Heart left ventricle (tissue), 16 donors: ENCODE data around the gene CALML5. TPM values are rescaled to one million over a fixed set of nuclear protein-coding genes. Genes with fewer than 3 reads are reported as not detected.

Experiments
- ATAC-seq, 4 donors: fragments of 200-7000 bp; cut with Tn5 transposase; one replicate each; pipeline ENCODE4 v1.9.1; 2020 to 2022; ENCODE audit warnings: moderate library complexity in 4 of 4, mild to moderate bottlenecking in 3 of 4, moderate number of reproducible peaks in 1 of 4
- DNase-seq, 5 donors: peaks; one replicate each; pipeline ENCODE4 v3.0.0-alpha.2; 2020
- H3K27ac ChIP-seq, 12 donors: fragments of 200-600 bp; sonication (generic) in 4 of 12; one replicate each; pipeline versions ENCODE4 v1.5.0 to v1.8.0; 2016 to 2022; ENCODE audit warnings: mild to moderate bottlenecking in 2 of 12
- H3K27me3 ChIP-seq, 9 donors: fragments of 200-600 bp; sonication (generic) in 2 of 9; one replicate each; pipeline versions ENCODE4 v1.5.1 to v1.8.0; 2016 to 2022; ENCODE audit warnings: mild to moderate bottlenecking in 3 of 9
- H3K36me3 ChIP-seq, 9 donors: fragments of 200-600 bp; sonication (generic) in 2 of 9; one replicate each; pipeline versions ENCODE4 v1.5.0 to v1.8.0; 2018 to 2022; ENCODE audit warnings: mild to moderate bottlenecking in 2 of 9
- H3K4me1 ChIP-seq, 12 donors: fragments of 200-600 bp; sonication (generic) in 4 of 12; one replicate each; pipeline versions ENCODE4 v1.5.0 to v1.8.0; 2016 to 2022; ENCODE audit warnings: mild to moderate bottlenecking in 3 of 12
- H3K4me3 ChIP-seq, 12 donors: fragments of 200-600 bp; sonication (generic) in 4 of 12; one replicate each; pipeline versions ENCODE4 v1.5.0 to v1.8.0; 2017 to 2022; ENCODE audit warnings: mild to moderate bottlenecking in 9 of 12, moderate library complexity in 4 of 12
- H3K9me3 ChIP-seq, 12 donors: fragments of 200-600 bp; sonication (generic) in 4 of 12; one replicate each; pipeline versions ENCODE4 v1.5.0 to v1.8.0; 2016 to 2022; ENCODE audit warnings: mild to moderate bottlenecking in 1 of 12
- POLR2A ChIP-seq, 2 donors: fragments of 450-650 bp; IDR thresholded peaks; one replicate each; pipeline ENCODE4 v1.6.1; 2017; ENCODE audit warnings: antibody characterized with exemption in 2 of 2, mild to moderate bottlenecking in 2 of 2, moderate library complexity in 2 of 2
- WGBS, 4 donors: extraction: QIAGEN DNeasy Blood & Tissue Kit in 2 of 4; methylation state at CpG; one replicate each; pipeline versions ENCODE4 v1.1.5 to v1.1.7; 2013 to 2018; 5-methylcytosine and 5-hydroxymethylcytosine counted together
- intact Hi-C, 10 donors: fragments of 100-400 bp; cut with DNase I; formaldehyde crosslinking; loops; one replicate each; pipeline versions ENCODE4 v1.11.1 to v1.14.2; 2022
- polyA plus RNA-seq, 2 donors: library from polyadenylated mRNA; stranded (reverse); fragments of 200-250 nt; gene quantifications; one replicate each; pipeline ENCODE4 v1.2.3, GENCODE V29; 2013
- total RNA-seq, 9 donors: library from RNA; depleted of rRNA in 2 of 9; stranded (reverse); fragments of >200 nt in 2 of 9; fragmentation: NEBNext Ultra II Directional in 3 of 9; extraction: Animal tissue kit (Norgen Biotek cat#: 25700) in 3 of 9; gene quantifications; one replicate each; pipeline versions ENCODE4 v1.1.0 to v1.2.4, GENCODE V29; 2016 to 2023
- TF ChIP-seq, protein P1 (sequence below), 12 donors: fragments of 200-600 bp; sonication (generic) in 4 of 12; IDR thresholded peaks; one replicate each; pipeline versions ENCODE4 v1.5.0 to v1.8.0; 2018 to 2022; ENCODE audit warnings: antibody characterized with exemption in 12 of 12, mild to moderate bottlenecking in 5 of 12
- donor health status: ischemic (EF 13 %, LVEDD 7.1; RV severe dilation, severe dysfunction).
- donor health status: healthy with polysubstance abuse.
- donor health status: DM: no; HTN: yes; CAD: no.
- donor health status: DM: no; HTN: no; CAD: no.
- donor health status: ischemic (EF 25% LVEDD 6.9; RV normal size, moderate dysfunction).
- donor health status: ischemic (EF 25% LVEDD 5.7; RV mildly dilated, moderate dysfunction).
- donor health status: healthy.
- donor health status: DM: yes; HTN: yes; CAD: no.
- donor health status: ischemic (EF 35%, LVEDD 5.7; RV mildly dilated, moderate dysfunction).
- donor health status: nonischemic (EF 11% LVEDD 7.7; RV severe dilation, severe dysfunction).
- donor health status: DM: yes; HTN: yes; CAD: no.
- donor health status: PGD.
- donor health status: ischemic (EF 29% LVEDD 5.4; RV normal size, mild dysfunction).
- donor health status: nonischemic (EF 23%, LVEDD 6.1; RV moderate dilation, normal function).

CALML5 gene
- total and polyA plus RNA-seq, 11 donors = not detected

DNA sequence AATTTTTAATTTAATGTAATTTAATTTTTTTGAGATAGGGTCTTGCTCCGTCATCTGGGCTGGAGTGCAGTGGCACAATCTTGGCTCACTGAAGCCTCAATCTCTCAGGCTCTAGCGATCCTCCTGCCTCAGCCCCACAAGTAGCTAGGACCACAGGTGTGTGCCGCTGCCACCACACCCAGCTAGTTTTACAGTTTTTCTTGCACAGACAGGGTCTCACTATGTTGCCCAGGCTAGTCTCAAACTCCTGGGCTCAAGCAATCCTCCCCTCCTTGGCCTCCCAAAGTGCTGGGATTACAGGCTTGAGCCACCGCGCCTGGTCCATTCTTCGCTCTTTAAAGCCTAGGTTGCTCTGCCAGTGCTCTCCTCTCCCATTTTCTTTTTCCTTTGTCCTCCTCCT is 38.3 kb upstream of the CALML5 start:
- peaks cover 0 to 16% (median 13%) of the 10 kb centered on the region in 12 donors for H3K9me3 ChIP-seq
- ATAC-seq (no peak), DNase-seq (peak in 1 of 5 donors; percentile 23)
- H3K27me3 ChIP-seq = no peaks in the 10 kb centered on the region
- WGBS, 4 donors = 83 to 99% (median 89%) methylated on average over 6 of the region's 6 CpGs
- no peaks in the 10 kb centered on the region for H3K36me3 ChIP-seq
- intact Hi-C loops = no loop called here
- H3K4me1 ChIP-seq = peaks cover 0 to 14% (median 0%) of the 10 kb centered on the region in 12 donors
- TF ChIP-seq POLR2A (IDR thresholded peaks at IDR 0.05) = no peak
- TF ChIP-seq, protein P1, sequence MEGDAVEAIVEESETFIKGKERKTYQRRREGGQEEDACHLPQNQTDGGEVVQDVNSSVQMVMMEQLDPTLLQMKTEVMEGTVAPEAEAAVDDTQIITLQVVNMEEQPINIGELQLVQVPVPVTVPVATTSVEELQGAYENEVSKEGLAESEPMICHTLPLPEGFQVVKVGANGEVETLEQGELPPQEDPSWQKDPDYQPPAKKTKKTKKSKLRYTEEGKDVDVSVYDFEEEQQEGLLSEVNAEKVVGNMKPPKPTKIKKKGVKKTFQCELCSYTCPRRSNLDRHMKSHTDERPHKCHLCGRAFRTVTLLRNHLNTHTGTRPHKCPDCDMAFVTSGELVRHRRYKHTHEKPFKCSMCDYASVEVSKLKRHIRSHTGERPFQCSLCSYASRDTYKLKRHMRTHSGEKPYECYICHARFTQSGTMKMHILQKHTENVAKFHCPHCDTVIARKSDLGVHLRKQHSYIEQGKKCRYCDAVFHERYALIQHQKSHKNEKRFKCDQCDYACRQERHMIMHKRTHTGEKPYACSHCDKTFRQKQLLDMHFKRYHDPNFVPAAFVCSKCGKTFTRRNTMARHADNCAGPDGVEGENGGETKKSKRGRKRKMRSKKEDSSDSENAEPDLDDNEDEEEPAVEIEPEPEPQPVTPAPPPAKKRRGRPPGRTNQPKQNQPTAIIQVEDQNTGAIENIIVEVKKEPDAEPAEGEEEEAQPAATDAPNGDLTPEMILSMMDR (IDR thresholded peaks at IDR 0.05) = no peak
- H3K4me3 ChIP-seq = no peak overlapping the region
- H3K27ac ChIP-seq = no peak overlapping the region

DNA sequence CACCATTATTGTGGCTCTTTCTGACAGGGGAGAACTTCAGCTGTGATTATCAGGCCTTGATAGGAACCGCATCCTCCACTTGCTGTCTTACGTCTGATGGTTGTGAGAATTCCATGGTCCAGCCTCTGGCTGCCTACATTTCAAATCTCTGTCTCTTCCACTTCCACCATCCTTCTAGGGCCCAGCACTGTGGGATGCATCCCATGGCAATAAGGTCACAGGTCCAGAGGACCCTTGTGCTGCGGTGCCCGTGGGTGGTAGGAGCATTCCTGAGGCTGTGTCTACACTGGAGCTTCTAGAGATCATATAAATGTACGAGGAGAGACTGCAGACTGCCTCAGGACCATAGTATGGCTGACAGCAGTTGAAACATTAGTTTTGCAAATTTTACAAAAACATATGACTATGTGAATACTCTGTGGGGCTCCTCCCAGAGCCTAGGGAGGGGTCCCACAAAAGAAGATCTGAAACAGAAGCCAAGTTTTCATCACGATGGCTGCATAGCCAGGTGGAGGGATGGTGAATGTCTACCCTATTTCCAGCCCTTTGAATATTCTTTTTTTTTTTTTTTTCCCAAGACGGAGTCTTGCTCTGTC is 37.2 kb upstream of the CALML5 start:
- Histone ChIP-seq H3K4me3 (no peak overlapping the region), H3K27me3 (no peaks in the 10 kb centered on the region), H3K36me3 (no peaks in the 10 kb centered on the region), H3K4me1 (peaks cover 0 to 14% (median 0%) of the 10 kb centered on the region in 12 donors), H3K27ac (peak overlapping the region in 1 of 12 donors; percentile 59), H3K9me3 (peaks cover 0 to 6% (median 4%) of the 10 kb centered on the region in 12 donors)
- TF ChIP-seq, protein P1 (IDR thresholded peaks at IDR 0.05) = no peak
- no peak for TF ChIP-seq POLR2A (IDR thresholded peaks at IDR 0.05)
- intact Hi-C loops = no loop called here
- ATAC-seq = no peak
- 92 to 96% (median 94%) methylated on average over 7 of the region's 7 CpGs for WGBS, 4 donors
- DNase-seq = no peak

DNA sequence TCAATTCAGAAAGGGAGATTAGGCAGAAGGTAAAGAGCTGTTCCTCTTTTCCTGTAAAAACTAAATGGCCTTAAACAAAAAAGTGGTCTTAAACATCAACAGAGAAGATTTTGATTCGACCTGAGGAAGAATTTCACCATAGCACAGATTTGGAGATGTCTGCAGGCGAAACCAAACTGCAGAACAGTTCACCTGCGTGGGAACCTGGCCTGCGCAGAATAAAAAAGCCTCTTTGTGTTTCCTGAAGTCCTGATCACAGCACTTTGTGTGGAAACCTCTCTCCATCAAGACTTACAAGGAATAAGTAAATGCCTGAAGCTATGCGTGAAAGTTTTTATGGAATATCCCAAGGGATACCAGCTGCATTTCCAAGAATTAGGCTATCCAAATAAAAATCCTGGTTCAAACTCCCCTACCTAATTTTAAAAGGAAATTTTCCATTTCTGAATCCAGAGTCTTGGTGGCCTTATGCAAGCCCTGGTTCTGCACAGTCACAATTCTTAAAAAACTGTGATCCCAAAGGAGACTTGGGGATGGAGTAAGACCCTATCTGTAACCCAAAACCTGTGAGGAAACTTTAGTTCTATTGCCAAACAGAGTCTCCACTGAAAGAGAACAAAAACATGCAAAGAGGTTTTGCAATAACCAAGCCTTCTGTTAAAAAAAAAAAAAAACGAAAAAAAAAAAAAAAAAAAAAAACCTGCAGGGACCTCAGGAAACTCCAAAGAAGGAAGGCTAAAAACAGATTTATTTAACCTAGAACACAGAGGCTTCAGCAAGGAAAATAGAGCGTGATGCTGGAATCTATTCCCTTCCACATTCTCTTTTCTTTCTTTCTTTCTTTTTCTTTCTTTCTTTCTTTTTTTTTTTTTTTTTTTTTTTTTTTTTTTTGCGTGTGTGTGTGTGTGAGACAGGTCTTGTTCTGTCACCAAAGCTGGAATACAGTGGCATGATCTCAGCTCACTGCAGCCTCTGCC is 35.8 kb upstream of the CALML5 start:
- TF ChIP-seq POLR2A (IDR thresholded peaks at IDR 0.05) = no peak
- TF ChIP-seq, protein P1 (IDR thresholded peaks at IDR 0.05) = no peak
- DNase-seq (no peak), ATAC-seq (peak; percentile 48 to 81 (median 79))
- 66 to 71% (median 70%) methylated on average over 8 of the region's 8 CpGs for WGBS, 4 donors
- intact Hi-C loops = loop anchor here in 1 of 10 donors (5.0 kb wide), 1 partner anchor 87 kb away; no protein-coding TSS in a partner anchor
- Histone ChIP-seq H3K9me3 (no peaks in the 10 kb centered on the region), H3K4me1 (peaks cover 0 to 17% (median 0%) of the 10 kb centered on the region in 12 donors), H3K27me3 (no peaks in the 10 kb centered on the region), H3K4me3 (no peak overlapping the region), H3K27ac (peak overlapping the region in 9 of 12 donors; percentile 12 to 71 (median 51)), H3K36me3 (no peaks in the 10 kb centered on the region)
